Aorta (tissue), 5 donors: Measurements from ENCODE around the gene RHBDL3. TPM values are rescaled to one million over a fixed set of nuclear protein-coding genes. Genes with fewer than 3 reads are reported as not detected.

Source experiments
- ATAC-seq: fragments of 200-7000 bp; cut with Tn5 transposase; one replicate; pipeline ENCODE4 v1.9.1; 2022; ENCODE audit warnings: moderate library complexity; ENCODE audit not compliant: low FRiP score
- DNase-seq, 2 donors: peaks; one replicate each; pipeline ENCODE4 v3.0.0-alpha.2; 2020
- H3K27ac ChIP-seq, 2 donors: one replicate each; pipeline ENCODE4 v1.5.1; 2013; ENCODE audit warnings: low read length in 2 of 2, mild to moderate bottlenecking in 2 of 2, moderate library complexity in 2 of 2, control low read depth in 1 of 2, inconsistent platforms in 1 of 2, low read depth in 1 of 2
- H3K27me3 ChIP-seq, 2 donors: one replicate each; pipeline ENCODE4 v1.6.1; 2013; ENCODE audit warnings: control low read depth in 1 of 2, low read length in 1 of 2, mild to moderate bottlenecking in 1 of 2, moderate library complexity in 1 of 2; ENCODE audit not compliant: insufficient read depth in 2 of 2, control insufficient read depth in 1 of 2
- H3K36me3 ChIP-seq, 2 donors: one replicate each; pipeline ENCODE4 v1.6.1; 2013; ENCODE audit warnings: control low read depth in 1 of 2, low read length in 1 of 2, mild to moderate bottlenecking in 1 of 2; ENCODE audit not compliant: insufficient read depth in 2 of 2, control insufficient read depth in 1 of 2
- H3K4me1 ChIP-seq, 2 donors: one replicate each; pipeline ENCODE4 v1.6.1; 2013; ENCODE audit warnings: low read length in 2 of 2, control low read depth in 1 of 2, mild to moderate bottlenecking in 1 of 2, moderate library complexity in 1 of 2; ENCODE audit not compliant: insufficient read depth in 2 of 2, control insufficient read depth in 1 of 2
- H3K4me3 ChIP-seq, 2 donors: one replicate each; pipeline ENCODE4 v1.5.1; 2013; ENCODE audit warnings: low read length in 2 of 2, control low read depth in 1 of 2, mild to moderate bottlenecking in 1 of 2
- H3K9me3 ChIP-seq: one replicate; pipeline ENCODE4 v1.6.1; 2013; ENCODE audit warnings: mild to moderate bottlenecking, low read length; ENCODE audit not compliant: control insufficient read depth
- WGBS, 2 donors: extraction: QIAGEN DNeasy Blood & Tissue Kit; methylation state at CpG; one replicate each; pipeline ENCODE4 v1.1.7; 2013; 5-methylcytosine and 5-hydroxymethylcytosine counted together
- intact Hi-C, 2 donors: fragments of 100-400 bp; cut with DNase I; formaldehyde crosslinking; loops; one replicate each; pipeline versions ENCODE4 v1.14.2 to v1.15.0; 2022
- polyA plus RNA-seq, 2 donors: library from polyadenylated mRNA; stranded (reverse); fragments of 200-250 nt; gene quantifications; one replicate each; pipeline ENCODE4 v1.2.3, GENCODE V29; 2013
- total RNA-seq, 2 donors: library from RNA; stranded (reverse); fragmentation: NEBNext Ultra II Directional; extraction: Animal tissue kit (Norgen Biotek cat#: 25700); gene quantifications; one replicate each; pipeline ENCODE4 v1.2.1, GENCODE V29; 2021
- donor health status: healthy with polysubstance abuse.
- donor health status: Bipolar disorder and iron deficiency.
- donor health status: DM: no; HTN: no; CAD: no.
- donor health status: DM: no; HTN: no; CAD: no.
- donor health status: DM: yes; HTN: yes; CAD: no.

The RHBDL3 gene
- total and polyA plus RNA-seq, 4 donors = 0.29 to 1.0 TPM; not detected in 2

- intact Hi-C loops = no loop called here
Observed at GRCh38 chr17:32333187-32333586, 67.6 kb downstream of the RHBDL3 start.

GRCh38 chr17:32335046-32335445 is 69.4 kb downstream of the RHBDL3 start:
- no peaks in the 10 kb centered on the region for H3K9me3 ChIP-seq
- no peaks in the 10 kb centered on the region for H3K27me3 ChIP-seq
- ATAC-seq (no peak), DNase-seq (no peak)
- no peaks in the 10 kb centered on the region for H3K4me1 ChIP-seq
- intact Hi-C loops = no loop called here
- no peak overlapping the region for H3K4me3 ChIP-seq
- no peak overlapping the region for H3K27ac ChIP-seq
- peaks cover 0 to 5% of the 10 kb centered on the region in 2 donors for H3K36me3 ChIP-seq

More at GRCh38 chr17:32333187-32333586, 67.6 kb downstream of the RHBDL3 start:
- no peak for DNase-seq
- no peaks in the 10 kb centered on the region for H3K9me3 ChIP-seq
- WGBS, 2 donors = 91 to 95% methylated on average over 2 of the region's 2 CpGs
- H3K4me3 ChIP-seq = no peak overlapping the region
- H3K27ac ChIP-seq = no peak overlapping the region
- peaks cover 0 to 5% of the 10 kb centered on the region in 2 donors for H3K36me3 ChIP-seq
- no peaks in the 10 kb centered on the region for H3K27me3 ChIP-seq
- no peak for ATAC-seq
- H3K4me1 ChIP-seq = no peaks in the 10 kb centered on the region

- Histone ChIP-seq H3K27ac (no peak overlapping the region), H3K9me3 (no peaks in the 10 kb centered on the region), H3K4me1 (no peaks in the 10 kb centered on the region), H3K36me3 (peaks cover 0 to 5% of the 10 kb centered on the region in 2 donors), H3K4me3 (no peak overlapping the region), H3K27me3 (no peaks in the 10 kb centered on the region)
- intact Hi-C loops = no loop called here
- WGBS, 2 donors = 58 to 60% methylated on average over 4 of the region's 4 CpGs
- DNase-seq (no peak), ATAC-seq (no peak)
Observed at GRCh38 chr17:32335687-32336086, 70.1 kb downstream of the RHBDL3 start.

GRCh38 chr17:32341141-32341856 is 75.7 kb downstream of the RHBDL3 start:
- Histone ChIP-seq H3K4me3 (peak overlapping the region; percentile 57 to 64), H3K27me3 (no peaks in the 10 kb centered on the region), H3K27ac (peak overlapping the region in 1 of 2 donors; percentile 92), H3K4me1 (peaks cover 0 to 6% of the 10 kb centered on the region in 2 donors), H3K36me3 (peaks cover 0 to 2% of the 10 kb centered on the region in 2 donors), H3K9me3 (no peaks in the 10 kb centered on the region)
- intact Hi-C loops = no loop called here
- WGBS, 2 donors = 3 to 4% methylated on average over 13 of the region's 13 CpGs
- no peak for ATAC-seq
- DNase-seq = no peak

- ATAC-seq = peak; percentile 92
- no peaks in the 10 kb centered on the region for H3K27me3 ChIP-seq
- 4 to 6% methylated on average over 36 to 47 of the region's 47 CpGs for WGBS, 2 donors
- peaks cover 0 to 2% of the 10 kb centered on the region in 2 donors for H3K36me3 ChIP-seq
- peak within 1 kb of the TSS; percentile 70 to 92 for H3K27ac ChIP-seq
- H3K4me1 ChIP-seq = peaks cover 0 to 6% of the 10 kb centered on the region in 2 donors
- no peaks in the 10 kb centered on the region for H3K9me3 ChIP-seq
- DNase-seq = peak; percentile 82 to 92
- intact Hi-C loops = no loop called here
- H3K4me3 ChIP-seq = peak within 1 kb of the TSS; percentile 57 to 64
Observed at GRCh38 chr17:32341857-32342602, 76.4 kb downstream of the RHBDL3 start, which contains the start of gene C17orf75. Gene C17orf75, minus strand, starts transcription at chr17:32342173. Its CDS starts 34 bp downstream, at chr17:32342139.

GRCh38 chr17:32342603-32343325 is 77.1 kb downstream of the RHBDL3 start:
- DNase-seq (no peak), ATAC-seq (no peak)
- intact Hi-C loops = no loop called here
- Histone ChIP-seq H3K4me1 (peaks cover 0 to 6% of the 10 kb centered on the region in 2 donors), H3K27me3 (no peaks in the 10 kb centered on the region), H3K4me3 (peak overlapping the region in 1 of 2 donors; percentile 57), H3K9me3 (no peaks in the 10 kb centered on the region), H3K36me3 (no peaks in the 10 kb centered on the region), H3K27ac (no peak overlapping the region)
- 55 to 56% methylated on average over 14 of the region's 14 CpGs for WGBS, 2 donors

GRCh38 chr17:32345951-32346600 is 80.4 kb downstream of the RHBDL3 start:
- Histone ChIP-seq H3K36me3 (no peaks in the 10 kb centered on the region), H3K9me3 (no peaks in the 10 kb centered on the region), H3K4me3 (no peak overlapping the region), H3K27ac (no peak overlapping the region), H3K4me1 (peaks cover 0 to 6% of the 10 kb centered on the region in 2 donors), H3K27me3 (no peaks in the 10 kb centered on the region)
- ATAC-seq (no peak), DNase-seq (no peak)
- 86 to 90% methylated on average over 11 of the region's 11 CpGs for WGBS, 2 donors
- intact Hi-C loops = no loop called here

GRCh38 chr17:32348483-32348800 is 82.8 kb downstream of the RHBDL3 start:
- Histone ChIP-seq H3K4me1 (no peaks in the 10 kb centered on the region), H3K27me3 (no peaks in the 10 kb centered on the region), H3K27ac (no peak overlapping the region), H3K36me3 (no peaks in the 10 kb centered on the region), H3K9me3 (no peaks in the 10 kb centered on the region), H3K4me3 (no peak overlapping the region)
- WGBS, 2 donors = 95 to 97% methylated on average over 2 of the region's 2 CpGs
- ATAC-seq (no peak), DNase-seq (no peak)
- intact Hi-C loops = no loop called here
